SK-N-SH treated with all-trans-retinoic acid at 6 μM for 48 hours (cell line): ENCODE results near the gene CDCA7L.

ENCODE experiments used
- ATAC-seq: fragments of 200-7000 bp; cut with Tn5 transposase; 3 replicates; pipeline ENCODE4 v1.9.1; 2020; ENCODE audit warnings: mild to moderate bottlenecking, moderate library complexity
- ARNTL ChIP-seq: fragments of 450-650 bp; formaldehyde crosslinking; IDR thresholded peaks from 2 replicates; pipeline ENCODE4 v1.5.0; 2020; ENCODE audit warnings: low read depth, mild to moderate bottlenecking, moderate library complexity, borderline replicate concordance
- BACH2 ChIP-seq: fragments of 250-450 bp; sonication (Bioruptor Pico); IDR thresholded peaks from 2 replicates; pipeline ENCODE4 v1.9.0; 2021; ENCODE audit warnings: mild to moderate bottlenecking, borderline replicate concordance
- CREB5 ChIP-seq: fragments of 250-450 bp; sonication (Bioruptor Pico); IDR thresholded peaks from 2 replicates; pipeline ENCODE4 v1.5.1; 2020; ENCODE audit warnings: low read depth, mild to moderate bottlenecking, moderate library complexity
- CSDC2 ChIP-seq: fragments of 250-450 bp; sonication (Bioruptor Pico); IDR thresholded peaks from 2 replicates; pipeline ENCODE4 v1.5.0; 2020; ENCODE audit warnings: mild to moderate bottlenecking, moderate library complexity
- CSRNP3 ChIP-seq: fragments of 250-450 bp; sonication (Bioruptor Pico); IDR thresholded peaks from 2 replicates; pipeline ENCODE4 v1.5.1; 2021; ENCODE audit warnings: mild to moderate bottlenecking, moderate library complexity
- ESRRG ChIP-seq: fragments of 250-450 bp; sonication (Bioruptor Pico); IDR thresholded peaks from 2 replicates; pipeline ENCODE4 v1.6.1; 2021; ENCODE audit warnings: mild to moderate bottlenecking
- GLIS3 ChIP-seq: fragments of 250-450 bp; sonication (Bioruptor Pico); IDR thresholded peaks from 2 replicates; pipeline ENCODE4 v1.5.0; 2020; ENCODE audit warnings: mild to moderate bottlenecking, moderate library complexity
- ISL1 ChIP-seq: fragments of 250-450 bp; sonication (Bioruptor Pico); IDR thresholded peaks from 2 replicates; pipeline ENCODE4 v2.1.2; 2022; ENCODE audit warnings: mild to moderate bottlenecking, moderate library complexity
- PATZ1 ChIP-seq: fragments of 250-450 bp; sonication (Bioruptor Pico); IDR thresholded peaks from 2 replicates; pipeline ENCODE4 v1.8.0; 2020; ENCODE audit warnings: mild to moderate bottlenecking, moderate library complexity, borderline replicate concordance
- POU6F1 ChIP-seq: fragments of 250-450 bp; sonication (Bioruptor Pico); IDR thresholded peaks from 2 replicates; pipeline ENCODE4 v1.8.0; 2021; ENCODE audit warnings: low read depth, mild to moderate bottlenecking, moderate library complexity, borderline replicate concordance
- PPARA ChIP-seq: fragments of 250-450 bp; sonication (Bioruptor Pico); IDR thresholded peaks from 2 replicates; pipeline ENCODE4 v1.5.0; 2020; ENCODE audit warnings: mild to moderate bottlenecking, borderline replicate concordance
- RARB ChIP-seq: fragments of 250-450 bp; sonication (Bioruptor Pico); IDR thresholded peaks from 2 replicates; pipeline ENCODE4 v1.8.0; 2021; ENCODE audit warnings: mild to moderate bottlenecking, moderate library complexity
- SNAI2 ChIP-seq: fragments of 250-450 bp; sonication (Bioruptor Pico); IDR thresholded peaks from 2 replicates; pipeline ENCODE4 v1.5.0; 2020; ENCODE audit warnings: mild to moderate bottlenecking, moderate library complexity
- TOX ChIP-seq: fragments of 250-450 bp; sonication (Bioruptor Pico); IDR thresholded peaks from 2 replicates; pipeline ENCODE4 v1.8.0; 2021; ENCODE audit warnings: mild to moderate bottlenecking, moderate library complexity, borderline replicate concordance
- TSHZ2 ChIP-seq: fragments of 250-450 bp; sonication (Bioruptor Pico); IDR thresholded peaks from 2 replicates; pipeline ENCODE4 v1.5.0; 2020; ENCODE audit warnings: mild to moderate bottlenecking, moderate library complexity
- ZC3H10 ChIP-seq: fragments of 250-450 bp; sonication (Bioruptor Pico); IDR thresholded peaks from 2 replicates; pipeline ENCODE4 v1.5.1; 2021; ENCODE audit warnings: mild to moderate bottlenecking, moderate library complexity
- ZFP30 ChIP-seq: fragments of 450-650 bp; formaldehyde crosslinking; IDR thresholded peaks from 2 replicates; pipeline ENCODE4 v1.5.0; 2022; ENCODE audit warnings: mild to moderate bottlenecking, moderate library complexity
- ZNF565 ChIP-seq: fragments of 450-650 bp; formaldehyde crosslinking; conservative IDR thresholded peaks from 2 replicates; pipeline ENCODE4 v1.5.0; 2020; ENCODE audit warnings: low read depth, mild to moderate bottlenecking, moderate library complexity

The CDCA7L gene

GRCh38 chr7:21953781-21954180 is 8.1 kb upstream of the CDCA7L start:
- ATAC-seq, result no peak

GRCh38 chr7:21948887-21949540 is 3.3 kb upstream of the CDCA7L start:
- no peak for TF ChIP-seq PPARA (CRISPR knock-in tag)
- no peak for TF ChIP-seq ZC3H10 (CRISPR knock-in tag)
- no peak for TF ChIP-seq GLIS3
- no peak for TF ChIP-seq ZNF565
- no peak for TF ChIP-seq TSHZ2 (CRISPR knock-in tag)
- TF ChIP-seq RARB, result no peak
- no peak for TF ChIP-seq CSRNP3
- no peak for TF ChIP-seq POU6F1
- no peak for TF ChIP-seq ZFP30
- no peak for TF ChIP-seq ARNTL
- no peak for TF ChIP-seq SNAI2 (CRISPR knock-in tag)
- TF ChIP-seq PATZ1, result no peak
- TF ChIP-seq ESRRG, result no peak
- TF ChIP-seq BACH2 (CRISPR knock-in tag), result no peak
- TF ChIP-seq TOX (CRISPR knock-in tag), result no peak
- no peak for ATAC-seq

More at GRCh38 chr7:21953781-21954180, 8.1 kb upstream of the CDCA7L start:
- TF ChIP-seq POU6F1 (no peak), CREB5 (CRISPR knock-in tag) (no peak), RARB (no peak)

GRCh38 chr7:21948364-21948763 is 2.7 kb upstream of the CDCA7L start:
- no peak for TF ChIP-seq SNAI2 (CRISPR knock-in tag)
- TF ChIP-seq ISL1 (CRISPR knock-in tag), result no peak
- no peak for TF ChIP-seq ZFP30
- TF ChIP-seq CSDC2 (CRISPR knock-in tag), result no peak
- no peak for TF ChIP-seq TOX (CRISPR knock-in tag)
- TF ChIP-seq TSHZ2 (CRISPR knock-in tag), result no peak
- no peak for TF ChIP-seq ESRRG
- TF ChIP-seq PPARA (CRISPR knock-in tag), result no peak
- no peak for TF ChIP-seq PATZ1
- ATAC-seq, result no peak
